GM12878 (cell line): ENCODE data around the gene TBXAS1. TPM values are rescaled to one million over a fixed set of nuclear protein-coding genes. Genes with fewer than 3 reads are reported as not detected.

Experiments used
- ATAC-seq: fragments of 200-7000 bp; cut with Tn5 transposase; 3 replicates; pipeline ENCODE4 v1.9.1; 2020; ENCODE audit warnings: mild to moderate bottlenecking, moderate library complexity
- BruUV-seq: library from RNA; stranded (reverse); fragments of 400-500 nt; replicated peaks from 2 replicates; lab custom pipeline; 2021; lab: Mats Ljungman, UMichigan
- CTCF ChIA-PET: fragments of 300-600 bp; sonication (Branson Sonifier 250); formaldehyde crosslinking; extraction: SDS; loops from one replicate; lab custom pipeline; 2021; ENCODE audit warnings: inconsistent platforms; lab: Yijun Ruan, JAX
- POLR2A ChIA-PET: fragments of 350-600 bp; formaldehyde crosslinking; extraction: SDS; loops from one replicate; lab custom pipeline; 2021; ENCODE audit warnings: inconsistent platforms; lab: Charles Lee
- RAD21 ChIA-PET: fragments of 300-600 bp; sonication (Branson Sonifier 250); formaldehyde crosslinking; loops from one replicate; lab custom pipeline; 2023; ENCODE audit warnings: antibody characterized with exemption; ENCODE audit not compliant: unreplicated experiment; lab: Charles Lee
- SMC1A ChIA-PET: fragments of 300-600 bp; sonication (Branson Sonifier 250); formaldehyde crosslinking; loops from one replicate; lab custom pipeline; 2023; ENCODE audit not compliant: unreplicated experiment, uncharacterized antibody; lab: Charles Lee
- DNase-seq: peaks from one replicate; pipeline ENCODE4 v3.0.0-alpha.2; 2011; ENCODE audit warnings: low read depth, low spot score
- FAIRE-seq: peaks from 3 replicates; lab custom pipeline; 2011; peaks lifted over from hg19 to GRCh38; lab: Jason Lieb, UNC
- H2AFZ ChIP-seq: 2 replicates; pipeline ENCODE4 v1.6.0; 2011; ENCODE audit warnings: low read depth, low read length, control low read depth; ENCODE audit not compliant: control insufficient read depth
- H3K27ac ChIP-seq: 2 replicates; pipeline ENCODE4 v1.5.1; 2011; ENCODE audit warnings: control low read depth; ENCODE audit not compliant: control insufficient read depth, insufficient read depth
- H3K27me3 ChIP-seq, 2 experiments: replicated peaks in 1 of 2; 2 replicates each; pipeline versions ENCODE4 v1.6.0 to v1.6.1; 2011; ENCODE audit warnings: low read length in 1 of 2; ENCODE audit not compliant: control insufficient read depth in 2 of 2, insufficient read depth in 2 of 2
- H3K36me3 ChIP-seq, 2 experiments: 2 replicates each; pipeline ENCODE4 v1.5.1; 2011; ENCODE audit warnings: low read length in 1 of 2; ENCODE audit not compliant: control insufficient read depth in 2 of 2, insufficient read depth in 2 of 2
- H3K4me1 ChIP-seq: 2 replicates; pipeline ENCODE4 v1.6.1; 2011; ENCODE audit warnings: mild to moderate bottlenecking, low read length, moderate library complexity, mixed read lengths; ENCODE audit not compliant: control insufficient read depth, insufficient read depth
- H3K4me2 ChIP-seq: 2 replicates; pipeline ENCODE4 v1.6.0; 2011; ENCODE audit warnings: control low read depth; ENCODE audit not compliant: control insufficient read depth, insufficient read depth
- H3K4me3 ChIP-seq: fragments of 200-600 bp; sonication (generic); 2 replicates; pipeline ENCODE4 v1.5.1; 2016
- H3K79me2 ChIP-seq: 2 replicates; pipeline ENCODE4 v1.6.0; 2011; ENCODE audit warnings: low read length; ENCODE audit not compliant: control insufficient read depth, insufficient read depth
- H3K9ac ChIP-seq: 2 replicates; pipeline ENCODE4 v1.8.0; 2011; ENCODE audit warnings: low read length, control low read depth, mixed read lengths; ENCODE audit not compliant: control insufficient read depth, insufficient read depth
- H3K9me3 ChIP-seq: replicated peaks from 3 replicates; pipeline ENCODE4 v1.5.1; 2011; ENCODE audit warnings: mild to moderate bottlenecking, low read length; ENCODE audit not compliant: control insufficient read depth, insufficient read depth
- H4K20me1 ChIP-seq: 2 replicates; pipeline ENCODE4 v1.6.0; 2011; ENCODE audit not compliant: control insufficient read depth, insufficient read depth
- CREB1 ChIP-seq: IDR thresholded peaks from 2 replicates; pipeline ENCODE4 v1.6.1; 2012; ENCODE audit warnings: low read depth, mild to moderate bottlenecking, inconsistent platforms
- E2F8 ChIP-seq: fragments of 450-650 bp; IDR thresholded peaks from 2 replicates; pipeline ENCODE4 v1.6.1; 2018; ENCODE audit warnings: mild to moderate bottlenecking, low read depth, moderate library complexity; ENCODE audit not compliant: partially characterized antibody
- NKRF ChIP-seq: fragments of 450-650 bp; conservative IDR thresholded peaks from 2 replicates; pipeline ENCODE4 v1.6.1; 2017; ENCODE audit warnings: mild to moderate bottlenecking, moderate library complexity
- ZNF622 ChIP-seq: fragments of 450-650 bp; IDR thresholded peaks from 2 replicates; pipeline ENCODE4 v1.6.1; 2017; ENCODE audit warnings: mild to moderate bottlenecking, inconsistent platforms
- WGBS: methylation state at CpG from one replicate; pipeline ENCODE4 v1.1.6; 2016; ENCODE audit warnings: low lambda C conversion rate; ENCODE audit not compliant: insufficient replicate concordance, insufficient coverage; ENCODE audit errors: missing lambda C conversion rate; 5-methylcytosine and 5-hydroxymethylcytosine counted together
- in situ Hi-C: fragments of 300-500 bp; cut with MboI; formaldehyde crosslinking; loops from 9 replicates; pipeline ENCODE4 v1.14.3; 2018; ENCODE audit warnings: mixed read lengths
- intact Hi-C: fragments of 100-400 bp; cut with micrococcal nuclease; formaldehyde crosslinking; loops from one replicate; pipeline ENCODE4 v1.14.2; 2022; ENCODE audit not compliant: unreplicated experiment
- polyA plus RNA-seq, 11 experiments: library from polyadenylated mRNA; depleted of rRNA in 4 of 11; unstranded in 6 of 11; stranded (reverse) in 5 of 11; fragments of >200 nt; fragmentation: Nextera tagmentation in 4 of 11; fragmentation: Illumina TruSeq in 1 of 11; extraction: Ambion mirVana in 4 of 11; extraction: Trizol in 1 of 11; gene quantifications; 1 replicate in 1 of 11; 2 replicates in 10 of 11; pipeline versions ENCODE4 v1.2.1 to v1.2.3, GENCODE V29; 2011 to 2016; ENCODE audit warnings: inconsistent platforms in 2 of 11, missing spikeins in 2 of 11, low read depth in 1 of 11
- total RNA-seq, 4 experiments: library from RNA; depleted of rRNA in 3 of 4; stranded (reverse); fragments of >200 nt in 3 of 4; fragmentation: Illumina TruSeq in 1 of 4; extraction: Trizol in 1 of 4; gene quantifications; 2 replicates each; pipeline versions ENCODE4 v1.2.1 to v1.2.3, GENCODE V29; 2013 to 2021

TBXAS1 gene
- total and polyA plus RNA-seq, 10 of the 15 experiments (the other 5 are each of a cell fraction or from before 2014, with no cell fraction given): 1.5 to 32.7 (median 16.3) TPM

- Histone ChIP-seq H4K20me1 (no peaks in the 10 kb centered on the region), H3K4me3 (no peak overlapping the region)
- TF ChIP-seq ZNF622: no peak
- no peak for TF ChIP-seq CREB1
- TF ChIP-seq E2F8: no peak
- no peak for TF ChIP-seq NKRF
- TF ChIP-seq, all 136 proteins: peak for 0
- Histone ChIP-seq H3K27me3 (no peaks in the 10 kb centered on the region; a peak in 1 of 4 replicates), H3K4me2 (no peak overlapping the region), H3K36me3 (no peaks in the 10 kb centered on the region), H3K4me1 (no peaks in the 10 kb centered on the region), H3K9ac (no peak overlapping the region), H3K79me2 (no peaks in the 10 kb centered on the region), H2AFZ (no peak overlapping the region), H3K27ac (no peak overlapping the region), H3K9me3 (no peaks in the 10 kb centered on the region)
- POLR2A ChIA-PET: no interaction called here
- WGBS: 48% methylated on average over 7 of the region's 7 CpGs
- DNase-seq: no peak
- in situ Hi-C loops: no loop called here
- CTCF ChIA-PET: interaction anchor here (2.7 kb wide), 1 partner anchor 11 kb away, joined by 11 read pairs; no protein-coding TSS in a partner anchor
- no TSS peak for BruUV-seq
- SMC1A ChIA-PET: interaction anchor here (1.4 kb wide), 1 partner anchor 372 kb away, joined by 4 read pairs; no protein-coding TSS in a partner anchor
- RAD21 ChIA-PET: no interaction called here
- no peak for ATAC-seq
- intact Hi-C loops: loop anchor here (5.0 kb wide), 1 partner anchor 310 kb away; no protein-coding TSS in a partner anchor
- no peak for FAIRE-seq
These were observed 188.0 kb downstream of the TBXAS1 start for GRCh38 chr7:140017034-140017433.
